NCI-H1436 (cell line): ENCODE data around the gene CMC2.

Experiments
- DNase-seq: peaks from one replicate; lab custom pipeline; 2025; lab: John Stamatoyannopoulos, UW

The CMC2 gene

DNA sequence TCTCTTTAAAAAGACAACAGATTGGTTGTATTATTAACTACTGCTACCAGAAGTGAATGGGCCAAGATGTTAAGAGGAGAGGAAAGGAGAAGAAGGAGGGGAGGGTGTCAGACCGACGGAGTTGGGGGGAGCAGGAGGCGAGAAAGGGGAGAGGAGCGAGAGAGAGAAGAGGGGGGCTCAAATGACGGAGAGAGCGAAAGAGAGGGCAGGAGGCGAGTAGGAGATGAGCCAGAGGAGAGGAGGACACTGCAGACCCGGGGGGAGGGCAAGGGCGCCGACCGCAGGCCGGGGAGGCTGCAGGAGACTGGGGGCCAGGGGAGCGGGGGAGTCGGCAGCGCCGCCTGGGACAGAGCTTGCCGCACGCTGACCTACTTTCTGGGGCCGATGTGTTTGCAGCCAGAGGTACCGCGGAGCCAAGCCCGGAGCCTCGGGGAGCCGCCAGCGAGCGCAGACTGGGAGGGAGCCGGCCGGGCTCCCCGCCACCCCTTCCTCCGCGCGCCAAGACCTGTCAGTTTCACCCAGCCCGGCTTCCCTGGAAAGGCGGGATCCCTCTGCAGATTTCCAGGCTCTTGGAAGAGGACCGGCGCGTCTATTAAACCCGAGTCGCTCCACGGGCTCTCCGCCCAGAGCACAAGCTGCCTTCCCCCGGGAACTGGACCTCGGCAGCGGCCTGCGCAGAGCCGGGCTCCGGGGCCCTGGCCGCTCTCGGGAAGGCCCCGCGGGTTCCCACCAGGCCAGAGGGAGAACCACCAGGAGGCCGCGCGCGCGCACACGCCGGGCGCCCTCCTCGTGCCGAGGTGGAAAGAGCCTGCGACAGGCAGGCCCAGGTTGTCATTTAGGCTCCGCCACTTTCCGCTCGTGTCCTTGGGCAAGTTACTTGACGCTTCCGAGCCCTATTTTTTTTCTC lies 74.6 kb downstream of the CMC2 start:
- DNase-seq: peak; percentile 5

DNA sequence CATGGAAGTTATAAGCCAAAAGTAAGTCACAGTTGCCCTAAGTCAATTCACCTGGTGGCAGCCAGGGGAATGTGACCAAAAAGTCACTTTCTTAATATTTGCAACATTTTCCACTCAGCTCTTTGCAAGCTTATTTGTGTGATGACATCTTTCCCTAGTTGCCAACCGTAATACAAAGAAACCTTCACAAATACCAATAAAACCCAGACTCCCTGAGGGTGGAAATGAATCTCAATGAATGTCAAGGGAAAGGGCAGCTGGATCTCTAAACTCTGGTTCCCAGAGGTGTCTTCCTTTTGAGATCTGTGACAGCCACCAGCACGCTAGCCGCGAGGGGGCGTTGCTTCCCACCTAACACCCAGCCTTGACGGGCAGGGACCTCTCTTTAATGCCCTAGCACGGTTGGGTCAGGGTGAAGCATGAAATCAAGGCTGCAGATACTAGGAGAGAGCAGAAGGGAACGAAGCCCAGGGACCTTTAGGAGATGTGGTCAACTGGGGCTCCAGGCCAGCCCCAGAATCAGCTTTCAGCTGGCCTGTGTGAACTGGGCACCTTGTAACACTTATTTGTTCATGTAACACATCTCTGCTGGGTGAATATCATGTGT lies 82.2 kb downstream of the CMC2 start:
- no peak for DNase-seq

DNA sequence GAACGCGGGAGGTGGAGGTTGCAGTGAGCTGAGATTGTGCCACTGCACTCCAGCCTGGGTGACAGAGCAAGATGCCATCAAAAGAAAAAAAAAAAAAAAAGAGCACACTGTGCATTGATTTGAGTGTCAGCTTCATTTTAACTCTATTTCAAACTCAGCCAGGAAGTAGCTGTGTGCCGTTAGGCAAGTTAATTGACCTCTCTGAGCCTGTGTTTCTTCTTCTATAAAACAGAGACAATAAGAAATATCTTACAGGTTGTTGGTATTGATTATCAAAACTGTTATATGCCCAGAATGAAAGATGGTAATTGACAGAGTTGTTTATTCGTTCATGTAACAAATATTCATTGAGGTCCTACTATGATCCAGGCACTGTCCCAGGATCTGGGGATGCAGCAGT lies 83.3 kb downstream of the CMC2 start:
- DNase-seq: no peak
